ENCODE measurements around the gene DPP6.

The DPP6 gene

GRCh38 chr7:154905146-154905545 lies 852.9 kb downstream of the DPP6 start:
- no peak for DNase-seq

GRCh38 chr7:154905615-154906014 lies 853.4 kb downstream of the DPP6 start:
- DNase-seq: no peak

- DNase-seq: no peak
Measured at GRCh38 chr7:154906201-154906600, 854.0 kb downstream of the DPP6 start.

- DNase-seq: no peak
Measured at GRCh38 chr7:154906736-154907355, 854.6 kb downstream of the DPP6 start.

GRCh38 chr7:154907651-154908620 lies 855.7 kb downstream of the DPP6 start:
- no peak for DNase-seq

- no peak for DNase-seq
Measured at GRCh38 chr7:154909241-154910105, 857.3 kb downstream of the DPP6 start.

- no peak for DNase-seq
Measured at GRCh38 chr7:154910125-154910524, 857.9 kb downstream of the DPP6 start.

- no peak for DNase-seq
Measured at GRCh38 chr7:154910977-154911376, 858.8 kb downstream of the DPP6 start.

GRCh38 chr7:154911411-154911810 lies 859.2 kb downstream of the DPP6 start:
- DNase-seq: no peak

GRCh38 chr7:154911862-154912455 lies 859.8 kb downstream of the DPP6 start:
- no peak for DNase-seq

- DNase-seq: no peak
Measured at GRCh38 chr7:154912871-154913637, 860.9 kb downstream of the DPP6 start.

GRCh38 chr7:154913638-154914307 lies 861.6 kb downstream of the DPP6 start:
- DNase-seq: peak; percentile 89

- no peak for DNase-seq
Measured at GRCh38 chr7:154914308-154914995, 862.3 kb downstream of the DPP6 start.

GRCh38 chr7:154914996-154915380 lies 862.8 kb downstream of the DPP6 start:
- DNase-seq: no peak

GRCh38 chr7:154915600-154915999 lies 863.4 kb downstream of the DPP6 start:
- DNase-seq: no peak

- no peak for DNase-seq
Measured at GRCh38 chr7:154916381-154916780, 864.2 kb downstream of the DPP6 start.

GRCh38 chr7:154916856-154917807 lies 864.9 kb downstream of the DPP6 start:
- DNase-seq: no peak

GRCh38 chr7:154917808-154918160 lies 865.6 kb downstream of the DPP6 start:
- no peak for DNase-seq

- DNase-seq: no peak
Measured at GRCh38 chr7:154918266-154918665, 866.1 kb downstream of the DPP6 start.

- DNase-seq: no peak
Measured at GRCh38 chr7:154918741-154919140, 866.5 kb downstream of the DPP6 start.

All from activated gamma-delta T cell treated with Interleukin-2 at 50 U/mL for 16 hours (primary cell).